Smooth muscle cell (in vitro differentiated cells): ENCODE measurements around the gene PDE3A. TPM values are rescaled to one million over a fixed set of nuclear protein-coding genes. Genes with fewer than 3 reads are reported as not detected.

ENCODE experiments used
- DNase-seq: peaks from one replicate; lab custom pipeline; 2025; ENCODE audit not compliant: unreplicated experiment; lab: John Stamatoyannopoulos, UW
- H2AFZ ChIP-seq: fragments of 200-600 bp; sonication (generic); 2 replicates; pipeline ENCODE4 v1.6.0; 2016; ENCODE audit warnings: antibody characterized with exemption, low read depth, mild to moderate bottlenecking
- H3F3A ChIP-seq: fragments of 200-600 bp; sonication (generic); 2 replicates; pipeline ENCODE4 v1.6.0; 2017; ENCODE audit warnings: antibody characterized with exemption, low read depth
- H3K27ac ChIP-seq: fragments of 200-600 bp; sonication (generic); 2 replicates; pipeline ENCODE4 v1.5.1; 2016; ENCODE audit warnings: low read depth, mild to moderate bottlenecking
- H3K27me3 ChIP-seq: fragments of 200-600 bp; sonication (generic); 2 replicates; pipeline ENCODE4 v1.6.1; 2016; ENCODE audit warnings: low read depth, mild to moderate bottlenecking
- H3K36me3 ChIP-seq: fragments of 200-600 bp; sonication (generic); 2 replicates; pipeline ENCODE4 v1.5.1; 2016; ENCODE audit warnings: low read depth
- H3K4me1 ChIP-seq: fragments of 200-600 bp; sonication (generic); 2 replicates; pipeline ENCODE4 v1.5.1; 2016; ENCODE audit warnings: low read depth
- H3K4me2 ChIP-seq: fragments of 200-600 bp; sonication (generic); 2 replicates; pipeline ENCODE4 v1.6.0; 2016; ENCODE audit warnings: mild to moderate bottlenecking
- H3K4me3 ChIP-seq: fragments of 200-600 bp; sonication (generic); 2 replicates; pipeline ENCODE4 v1.5.1; 2016; ENCODE audit warnings: mild to moderate bottlenecking
- H3K79me2 ChIP-seq: fragments of 200-600 bp; sonication (generic); 2 replicates; pipeline ENCODE4 v1.6.0; 2016; ENCODE audit warnings: low read depth, mild to moderate bottlenecking
- H3K9ac ChIP-seq: fragments of 200-600 bp; sonication (generic); 2 replicates; pipeline ENCODE4 v1.6.0; 2016; ENCODE audit warnings: low read depth
- H3K9me3 ChIP-seq: fragments of 200-600 bp; sonication (generic); replicated peaks from 2 replicates; pipeline ENCODE4 v1.5.1; 2016; ENCODE audit warnings: low read depth
- H4K20me1 ChIP-seq: fragments of 200-600 bp; sonication (generic); 2 replicates; pipeline ENCODE4 v1.6.0; 2016; ENCODE audit warnings: low read depth
- WGBS: methylation state at CpG from one replicate; pipeline ENCODE4 v1.1.7; 2016; ENCODE audit warnings: low lambda C conversion rate; 5-methylcytosine and 5-hydroxymethylcytosine counted together
- polyA plus RNA-seq: library from polyadenylated mRNA; unstranded; fragments of >200 nt; fragmentation: Nextera tagmentation; extraction: Ambion mirVana; gene quantifications from 2 replicates; pipeline ENCODE4 v1.2.1, GENCODE V29; 2016
- total RNA-seq: library from RNA; depleted of rRNA; stranded (reverse); fragments of >200 nt; gene quantifications from 2 replicates; pipeline ENCODE4 v1.2.3, GENCODE V29; 2014
- TF ChIP-seq, protein P1 (sequence below): fragments of 200-600 bp; sonication (generic); IDR thresholded peaks from 2 replicates; pipeline ENCODE4 v1.5.1; 2017; ENCODE audit warnings: borderline replicate concordance, mild to moderate bottlenecking, antibody characterized with exemption; ENCODE audit not compliant: insufficient read depth, poor library complexity, severe bottlenecking

Gene PDE3A
- total and polyA plus RNA-seq, 2 experiments from 2014 or later: 1.3 to 6.1 TPM

DNA sequence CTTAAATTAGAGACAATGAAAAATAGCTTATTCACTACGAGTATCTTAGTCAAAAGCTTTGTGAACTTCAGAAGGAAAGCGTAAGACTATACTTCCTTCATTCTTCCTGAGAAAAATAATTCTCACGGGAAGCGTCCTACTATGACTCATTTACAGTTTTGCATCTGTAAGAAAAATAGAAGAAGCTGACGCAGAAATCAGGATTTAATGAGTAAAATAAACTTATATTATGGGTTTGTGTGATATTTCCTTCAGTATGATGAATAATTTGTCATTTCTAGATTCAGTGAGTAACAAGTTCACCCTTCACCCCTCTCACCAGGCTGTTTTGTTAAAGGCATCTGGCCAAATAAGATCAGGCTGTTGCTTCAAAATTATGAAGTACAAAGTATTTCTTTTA, 17.8 kb upstream of the PDE3A start:
- Histone ChIP-seq H3K27me3 (no peaks in the 10 kb centered on the region), H3K4me2 (no peak overlapping the region), H3K9ac (no peak overlapping the region), H3K9me3 (no peaks in the 10 kb centered on the region), H3K36me3 (no peaks in the 10 kb centered on the region), H3F3A (no peaks in the 10 kb centered on the region), H3K27ac (no peak overlapping the region), H3K4me3 (no peak overlapping the region), H2AFZ (no peak overlapping the region), H3K79me2 (no peaks in the 10 kb centered on the region), H3K4me1 (no peaks in the 10 kb centered on the region), H4K20me1 (no peaks in the 10 kb centered on the region)
- TF ChIP-seq, protein P1, sequence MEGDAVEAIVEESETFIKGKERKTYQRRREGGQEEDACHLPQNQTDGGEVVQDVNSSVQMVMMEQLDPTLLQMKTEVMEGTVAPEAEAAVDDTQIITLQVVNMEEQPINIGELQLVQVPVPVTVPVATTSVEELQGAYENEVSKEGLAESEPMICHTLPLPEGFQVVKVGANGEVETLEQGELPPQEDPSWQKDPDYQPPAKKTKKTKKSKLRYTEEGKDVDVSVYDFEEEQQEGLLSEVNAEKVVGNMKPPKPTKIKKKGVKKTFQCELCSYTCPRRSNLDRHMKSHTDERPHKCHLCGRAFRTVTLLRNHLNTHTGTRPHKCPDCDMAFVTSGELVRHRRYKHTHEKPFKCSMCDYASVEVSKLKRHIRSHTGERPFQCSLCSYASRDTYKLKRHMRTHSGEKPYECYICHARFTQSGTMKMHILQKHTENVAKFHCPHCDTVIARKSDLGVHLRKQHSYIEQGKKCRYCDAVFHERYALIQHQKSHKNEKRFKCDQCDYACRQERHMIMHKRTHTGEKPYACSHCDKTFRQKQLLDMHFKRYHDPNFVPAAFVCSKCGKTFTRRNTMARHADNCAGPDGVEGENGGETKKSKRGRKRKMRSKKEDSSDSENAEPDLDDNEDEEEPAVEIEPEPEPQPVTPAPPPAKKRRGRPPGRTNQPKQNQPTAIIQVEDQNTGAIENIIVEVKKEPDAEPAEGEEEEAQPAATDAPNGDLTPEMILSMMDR: no peak
- no peak for DNase-seq
- WGBS: 85% methylated on average over 5 of the region's 5 CpGs

DNA sequence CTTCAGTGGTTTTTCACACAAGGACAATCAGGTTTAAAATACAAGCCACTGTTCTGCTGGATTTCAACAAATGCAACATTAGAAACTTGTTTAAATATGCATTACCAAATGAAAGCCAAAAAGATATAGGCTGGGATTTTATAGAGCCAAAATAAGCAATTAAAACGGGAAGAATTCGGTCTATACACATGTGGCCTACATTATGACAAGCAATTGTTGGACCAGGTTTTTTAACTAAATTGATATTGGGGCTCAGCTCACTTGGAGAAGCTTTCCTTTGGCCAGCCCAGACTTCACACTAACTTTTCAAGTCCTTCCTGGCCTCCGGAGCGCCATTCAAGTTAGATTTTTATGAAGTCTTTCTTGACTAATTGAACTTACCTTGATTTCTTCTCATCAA, 16.9 kb upstream of the PDE3A start:
- no peaks in the 10 kb centered on the region for H3K4me1 ChIP-seq
- no peaks in the 10 kb centered on the region for H3K79me2 ChIP-seq
- DNase-seq: no peak
- H3K9me3 ChIP-seq: no peaks in the 10 kb centered on the region
- WGBS: 92% methylated on average over 4 of the region's 4 CpGs
- H3K27me3 ChIP-seq: no peaks in the 10 kb centered on the region
- no peak overlapping the region for H2AFZ ChIP-seq
- H3K9ac ChIP-seq: no peak overlapping the region
- TF ChIP-seq, protein P1: no peak
- H3F3A ChIP-seq: no peaks in the 10 kb centered on the region
- no peaks in the 10 kb centered on the region for H3K36me3 ChIP-seq
- no peaks in the 10 kb centered on the region for H4K20me1 ChIP-seq
- H3K4me2 ChIP-seq: no peak overlapping the region
- no peak overlapping the region for H3K27ac ChIP-seq
- H3K4me3 ChIP-seq: no peak overlapping the region

DNA sequence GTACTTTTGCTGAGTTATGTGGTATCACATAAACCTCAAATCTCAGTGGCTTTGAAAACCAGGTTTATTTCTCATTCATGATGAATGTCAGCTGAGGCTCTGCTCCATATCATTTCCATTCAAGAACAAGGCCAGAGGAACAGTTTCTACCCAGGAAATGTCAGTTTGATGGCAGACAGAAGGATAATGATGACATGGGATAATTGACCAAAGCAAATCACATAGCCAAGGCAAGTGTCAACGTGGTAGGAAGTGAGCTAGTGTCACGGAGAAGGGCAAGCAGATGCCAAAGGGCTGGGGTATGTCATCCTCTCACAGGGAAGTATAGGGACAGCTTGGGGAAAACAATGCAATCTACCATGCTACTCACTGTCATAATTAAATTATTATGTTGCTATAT, 12.3 kb upstream of the PDE3A start:
- no peak overlapping the region for H3K27ac ChIP-seq
- no peaks in the 10 kb centered on the region for H3K79me2 ChIP-seq
- H3F3A ChIP-seq: no peaks in the 10 kb centered on the region
- no peaks in the 10 kb centered on the region for H3K27me3 ChIP-seq
- H3K4me1 ChIP-seq: no peaks in the 10 kb centered on the region
- TF ChIP-seq, protein P1: no peak
- 69% methylated on average over 2 of the region's 2 CpGs for WGBS
- H3K4me2 ChIP-seq: no peak overlapping the region
- no peak overlapping the region for H2AFZ ChIP-seq
- no peaks in the 10 kb centered on the region for H4K20me1 ChIP-seq
- H3K36me3 ChIP-seq: no peaks in the 10 kb centered on the region
- H3K9ac ChIP-seq: no peak overlapping the region
- H3K4me3 ChIP-seq: no peak overlapping the region
- no peaks in the 10 kb centered on the region for H3K9me3 ChIP-seq
- no peak for DNase-seq

DNA sequence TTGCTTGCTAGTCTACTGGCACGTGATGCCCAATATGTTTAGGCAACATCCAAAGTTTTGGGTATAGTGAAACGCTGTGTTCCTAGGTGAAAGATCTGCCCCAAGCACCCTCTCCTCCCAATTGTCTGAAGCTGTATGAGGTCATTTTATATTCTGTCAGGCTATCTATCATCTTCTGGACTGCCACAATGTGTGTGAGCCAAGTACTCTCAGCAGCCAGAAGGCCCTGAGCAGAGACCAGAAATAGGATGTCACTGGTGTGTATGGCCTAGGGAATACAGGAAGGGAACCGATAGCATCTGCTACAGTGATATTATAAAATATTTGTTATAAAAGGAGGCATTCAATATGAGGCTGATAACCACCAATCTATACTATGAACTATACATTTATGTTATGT, 7.9 kb upstream of the PDE3A start:
- Histone ChIP-seq H3K27me3 (no peaks in the 10 kb centered on the region), H3K4me3 (no peak overlapping the region), H3F3A (no peaks in the 10 kb centered on the region), H2AFZ (no peak overlapping the region), H3K9me3 (no peaks in the 10 kb centered on the region), H3K4me1 (no peaks in the 10 kb centered on the region), H3K4me2 (no peak overlapping the region), H3K36me3 (no peaks in the 10 kb centered on the region), H3K79me2 (no peaks in the 10 kb centered on the region), H4K20me1 (no peaks in the 10 kb centered on the region), H3K9ac (no peak overlapping the region), H3K27ac (no peak overlapping the region)
- TF ChIP-seq, protein P1: no peak
- WGBS: 92% methylated on average over 3 of the region's 3 CpGs
- no peak for DNase-seq
